ENCODE results near the gene CARD19.

Gene CARD19

DNA sequence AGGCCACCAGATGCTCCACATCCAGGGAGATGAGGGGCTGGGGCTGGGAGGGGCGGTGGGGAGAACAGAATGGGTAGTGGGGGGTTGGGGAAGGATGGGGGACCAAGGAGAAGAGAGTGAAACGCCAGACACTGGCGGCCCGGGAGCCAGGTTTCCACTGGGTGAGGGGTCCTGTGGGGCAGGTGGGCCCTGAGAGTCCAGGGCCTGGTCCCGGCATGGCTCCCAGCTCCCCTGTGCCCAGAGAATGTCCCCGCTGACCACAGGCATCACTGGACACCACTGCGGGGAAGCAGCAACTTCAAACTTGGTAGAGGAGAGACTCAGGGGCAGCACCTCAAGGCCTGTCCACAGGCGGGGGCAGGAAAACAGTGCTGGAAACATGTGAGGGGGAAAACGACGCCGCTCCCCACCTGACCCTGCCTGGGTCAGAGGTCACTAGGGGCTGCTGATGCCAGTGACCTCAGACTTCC is 24.9 kb downstream of the CARD19 start:
- DNase-seq (ENCODE audit: low read depth) = no peak

DNA sequence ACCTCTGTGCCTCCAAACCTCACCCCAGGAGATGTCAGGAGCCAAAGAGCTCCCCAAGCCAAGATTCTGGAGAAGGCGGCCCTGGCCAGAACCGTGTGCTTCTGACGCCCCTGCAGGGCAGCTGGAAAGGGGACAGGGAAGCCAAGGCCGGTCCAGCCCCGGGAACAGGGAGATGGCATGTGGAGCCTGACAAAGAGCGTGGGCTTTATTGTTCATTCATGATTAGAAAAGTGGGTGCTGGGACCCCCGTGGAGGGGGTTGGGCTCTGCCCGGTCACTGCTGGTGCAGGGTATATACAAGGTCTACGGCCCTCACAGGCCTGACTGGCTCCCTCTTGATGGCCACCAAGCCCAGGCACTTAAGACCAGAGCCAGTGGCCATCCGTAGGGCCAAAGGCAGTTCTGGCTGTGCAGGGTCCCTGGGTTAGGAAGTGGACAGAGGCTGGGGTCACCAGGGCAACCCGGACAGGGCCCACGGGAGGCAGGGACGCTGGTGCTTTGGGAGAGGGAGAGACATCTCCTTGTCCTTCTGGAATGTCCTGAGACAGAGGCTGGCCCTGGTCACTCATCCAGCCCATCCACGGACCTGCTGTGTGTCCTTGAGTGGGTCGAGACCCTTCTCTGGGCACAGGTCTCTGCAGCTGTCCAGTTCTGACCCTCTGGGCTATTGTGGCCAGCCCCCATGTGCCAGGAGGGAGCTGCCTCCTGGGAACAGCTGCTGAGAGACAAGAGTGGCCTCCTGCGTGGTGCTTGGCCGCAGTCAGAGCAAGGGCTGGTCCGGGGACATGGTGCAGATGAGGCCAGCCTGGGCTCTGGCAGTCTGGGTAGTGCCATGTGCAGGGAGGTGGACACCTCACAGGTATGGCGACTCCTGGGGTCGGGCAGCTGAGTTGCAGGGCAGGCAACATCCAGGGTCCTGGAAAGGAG is 25.6 kb downstream of the CARD19 start:
- no peak for DNase-seq (ENCODE audit: low read depth)

DNA sequence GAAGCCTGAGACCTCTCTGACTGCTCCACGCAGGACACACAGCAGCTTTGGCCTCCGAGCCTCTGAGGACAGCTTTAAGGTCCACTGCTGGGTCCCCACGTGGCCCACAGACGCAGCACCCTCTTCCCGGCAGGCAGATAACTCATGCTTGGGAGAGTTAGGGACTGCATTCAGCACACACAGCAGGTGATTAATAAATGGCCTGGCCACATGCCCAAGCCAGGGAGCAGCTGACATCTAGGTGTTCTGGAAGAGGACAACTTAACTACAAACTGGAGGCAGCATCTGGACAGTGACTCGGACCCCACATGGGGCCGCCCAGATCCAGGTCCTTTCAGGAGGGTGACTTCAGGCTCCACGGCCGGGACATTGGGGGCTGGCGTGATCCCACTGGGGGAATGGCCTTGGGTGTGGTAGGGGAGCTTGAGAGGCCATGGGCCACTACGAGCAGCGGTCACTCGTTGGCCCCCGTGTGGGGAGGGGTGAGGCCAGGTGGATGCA is 26.8 kb downstream of the CARD19 start:
- no peak for DNase-seq (ENCODE audit: low read depth)

DNA sequence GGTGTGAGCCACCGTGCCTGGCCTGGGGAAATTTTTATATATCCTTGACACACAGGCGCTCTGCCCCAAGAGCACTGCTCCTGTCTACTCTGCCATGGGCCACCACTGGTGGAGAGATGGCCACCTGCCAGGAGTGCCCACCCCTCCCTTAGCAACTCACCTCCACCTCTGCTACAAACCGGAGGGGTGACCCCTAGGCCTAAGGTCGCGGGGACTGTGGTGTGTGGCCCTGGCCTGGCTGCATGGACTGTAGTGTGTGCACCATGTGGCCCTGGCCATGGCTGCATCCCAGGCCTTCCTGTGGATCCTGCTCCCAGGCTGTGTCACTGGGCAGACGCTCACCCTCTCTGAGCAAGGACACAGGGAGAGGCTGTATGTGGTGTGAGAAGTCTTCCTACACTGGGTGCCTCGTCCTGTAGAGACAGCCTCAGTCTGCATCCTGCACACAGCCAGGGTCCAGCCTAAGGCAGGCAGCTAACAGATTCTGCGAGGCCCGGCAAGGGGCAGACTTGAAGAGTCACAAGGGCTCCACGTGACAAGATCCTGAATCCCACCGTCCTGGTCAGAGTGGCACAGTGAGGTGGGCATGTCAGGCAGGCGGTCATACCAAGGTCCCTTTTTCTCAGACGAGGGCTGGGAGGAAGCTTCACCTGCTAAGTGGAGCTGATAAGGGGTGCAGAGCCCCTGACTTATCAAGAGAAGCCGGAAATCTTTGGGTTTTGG is 27.7 kb downstream of the CARD19 start:
- no peak for DNase-seq (ENCODE audit: low read depth)

DNA sequence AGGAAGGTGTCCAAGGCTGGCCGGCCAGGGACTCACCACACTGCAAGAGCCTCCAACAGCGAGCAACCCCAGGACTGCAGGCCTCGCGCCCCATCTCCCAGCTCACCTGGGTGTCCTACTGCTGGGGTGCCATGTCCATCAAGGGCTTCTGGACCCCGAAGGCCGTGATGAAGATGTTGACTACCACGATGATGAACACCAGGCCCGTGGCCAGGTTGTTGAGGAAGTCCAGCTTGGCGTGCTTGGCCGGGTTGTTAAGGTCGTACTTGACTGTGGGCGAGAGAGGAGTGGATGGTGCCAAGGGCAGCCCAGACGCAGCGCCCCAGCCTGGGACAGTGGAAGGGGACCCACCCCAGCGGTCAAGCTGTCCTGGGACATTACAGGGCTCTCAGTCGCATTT is 28.8 kb downstream of the CARD19 start:
- no peak for DNase-seq (ENCODE audit: low read depth)

DNA sequence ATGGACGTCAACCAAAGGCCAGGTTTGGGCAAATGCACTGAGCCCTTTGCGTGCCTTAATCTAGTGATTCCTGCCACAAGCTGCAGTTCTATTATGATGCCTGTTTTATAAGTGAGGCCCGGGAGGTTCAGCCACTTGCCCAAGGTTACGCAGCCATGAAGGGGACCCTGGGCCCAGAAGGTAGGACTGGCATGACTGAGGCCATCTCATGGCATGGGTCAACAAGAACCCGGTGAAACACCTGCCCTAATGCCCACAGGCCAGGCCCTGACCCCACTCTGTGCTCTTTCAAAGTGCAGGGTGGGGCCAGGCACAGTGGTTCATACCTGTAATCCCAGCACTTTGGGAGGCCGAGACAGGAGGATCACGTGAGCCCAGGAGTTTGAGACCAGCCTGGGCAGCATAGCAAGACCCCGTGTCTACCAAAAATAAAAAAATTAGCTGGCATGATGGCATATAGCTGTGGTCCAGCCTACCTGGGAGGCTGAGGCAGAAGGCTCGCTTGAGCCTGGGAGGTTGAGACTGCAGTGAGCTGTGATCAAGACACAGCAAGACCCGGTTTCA is 29.4 kb downstream of the CARD19 start:
- DNase-seq (ENCODE audit: low read depth) = no peak

DNA sequence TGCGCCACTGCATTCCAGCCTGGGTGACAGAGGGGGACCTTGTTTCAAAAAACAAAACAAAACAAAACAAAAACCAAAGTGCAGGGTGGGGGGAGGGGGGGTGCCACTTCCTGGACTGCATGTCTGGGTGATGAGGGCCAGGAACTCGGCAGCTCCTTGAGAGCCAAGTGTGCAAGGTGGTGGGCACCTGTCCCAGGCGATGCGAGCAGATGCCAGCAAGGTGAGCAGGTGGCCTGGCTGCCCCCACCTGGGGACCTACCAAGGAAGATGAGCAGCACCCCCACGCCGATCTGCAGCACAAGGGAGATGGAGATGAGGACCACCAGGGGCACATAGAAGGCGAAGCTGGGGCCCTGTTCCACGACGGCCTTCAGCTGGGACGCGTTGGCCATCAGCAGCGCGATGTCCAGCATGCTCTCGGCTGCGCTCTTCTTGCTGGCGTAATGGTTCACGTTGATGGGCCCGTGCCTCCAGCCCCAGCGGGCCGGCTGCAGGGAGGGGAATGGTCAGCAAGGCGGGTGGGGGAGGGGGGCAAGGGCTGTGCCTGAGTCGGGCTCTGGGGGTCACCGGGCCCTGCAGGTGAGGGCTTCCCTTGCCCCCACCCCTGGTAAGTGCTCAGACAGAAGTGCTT is 30.2 kb downstream of the CARD19 start:
- DNase-seq (ENCODE audit: low read depth) = no peak

DNA sequence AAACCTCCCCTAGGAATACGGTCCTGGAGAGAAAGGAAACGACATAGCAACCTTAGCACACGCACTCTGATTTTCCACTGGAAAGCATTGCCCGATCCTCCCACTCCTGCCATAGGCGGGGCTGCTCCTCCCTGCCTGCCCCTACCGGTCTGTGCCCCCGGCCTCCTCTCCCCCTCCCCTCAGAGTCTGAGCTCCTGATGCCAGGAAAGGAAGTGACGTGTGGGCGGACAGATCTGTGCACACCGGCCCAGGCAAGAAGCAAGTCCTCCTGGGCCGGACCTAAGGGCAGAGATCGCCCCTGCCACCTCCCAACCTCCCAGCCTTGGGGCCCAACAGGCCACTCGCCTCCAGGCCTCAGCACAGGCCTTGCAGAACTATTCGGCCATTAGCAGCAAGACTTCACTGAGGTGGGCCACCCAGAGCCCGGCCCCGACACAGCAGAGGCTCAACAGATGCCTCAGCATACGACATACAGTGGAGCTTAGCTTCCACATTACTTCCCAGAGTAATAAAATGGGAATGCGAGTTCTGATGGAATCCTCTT is 30.9 kb downstream of the CARD19 start:
- no peak for DNase-seq (ENCODE audit: low read depth)

DNA sequence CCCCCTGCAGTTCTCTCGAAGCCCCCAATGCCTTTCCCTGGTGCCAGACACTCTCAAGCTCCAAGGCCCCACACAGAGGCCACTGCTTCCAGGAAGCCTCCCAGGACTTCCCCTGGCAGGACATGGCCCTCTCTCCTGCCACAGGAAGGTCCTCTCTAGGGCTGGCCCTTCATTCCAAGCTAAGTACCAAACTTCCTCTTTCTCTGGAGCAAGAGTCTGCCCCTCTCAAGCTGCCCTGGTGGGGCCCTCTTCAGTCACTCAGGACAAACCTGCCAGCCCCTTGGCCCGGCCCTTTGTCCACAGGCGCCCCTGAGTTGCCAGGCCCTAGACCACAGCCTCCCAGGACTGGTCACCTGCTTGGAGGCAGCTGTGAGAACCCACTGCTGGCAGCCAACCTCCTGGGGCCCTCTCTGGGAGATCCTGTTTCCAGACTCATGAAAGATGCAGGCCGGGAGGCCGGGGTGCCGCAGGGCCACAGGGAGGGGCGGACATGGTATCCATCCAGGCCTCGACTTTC is 31.4 kb downstream of the CARD19 start:
- no peak for DNase-seq (ENCODE audit: low read depth)

DNA sequence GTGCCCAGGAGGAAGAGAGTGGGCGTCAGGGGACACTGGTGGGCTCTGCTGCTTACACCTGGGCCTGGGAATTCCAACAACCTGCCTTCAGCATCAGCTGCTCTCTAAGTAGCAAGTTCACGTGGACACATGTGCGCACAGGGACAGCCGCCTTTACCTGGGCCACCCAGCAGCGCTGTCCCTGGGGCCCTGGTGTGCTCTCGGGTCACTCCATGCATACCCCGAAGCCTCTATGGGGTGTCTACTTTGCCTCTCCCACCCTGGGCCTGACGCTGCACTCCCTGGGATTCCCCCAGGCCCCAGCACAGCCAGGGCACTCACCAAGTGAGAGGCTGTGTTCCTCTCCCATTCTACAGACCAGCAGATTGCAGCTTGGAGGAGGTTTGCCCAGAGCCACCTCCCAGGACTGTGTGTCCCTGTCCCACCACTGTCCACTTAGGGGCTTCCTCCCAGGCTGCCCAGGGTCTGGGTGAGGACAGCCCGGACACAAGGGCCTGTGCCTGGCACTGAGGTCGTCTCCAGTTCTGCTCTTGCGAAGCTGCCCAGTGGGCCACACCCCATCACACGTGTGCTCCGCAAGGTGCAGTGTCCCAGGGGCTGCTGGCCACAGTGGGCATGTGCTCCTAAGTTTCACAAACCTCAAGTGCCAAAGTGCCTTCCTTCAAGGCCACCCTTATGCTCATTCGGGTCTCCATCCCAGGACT is 32.1 kb downstream of the CARD19 start:
- DNase-seq (ENCODE audit: low read depth) = no peak

DNA sequence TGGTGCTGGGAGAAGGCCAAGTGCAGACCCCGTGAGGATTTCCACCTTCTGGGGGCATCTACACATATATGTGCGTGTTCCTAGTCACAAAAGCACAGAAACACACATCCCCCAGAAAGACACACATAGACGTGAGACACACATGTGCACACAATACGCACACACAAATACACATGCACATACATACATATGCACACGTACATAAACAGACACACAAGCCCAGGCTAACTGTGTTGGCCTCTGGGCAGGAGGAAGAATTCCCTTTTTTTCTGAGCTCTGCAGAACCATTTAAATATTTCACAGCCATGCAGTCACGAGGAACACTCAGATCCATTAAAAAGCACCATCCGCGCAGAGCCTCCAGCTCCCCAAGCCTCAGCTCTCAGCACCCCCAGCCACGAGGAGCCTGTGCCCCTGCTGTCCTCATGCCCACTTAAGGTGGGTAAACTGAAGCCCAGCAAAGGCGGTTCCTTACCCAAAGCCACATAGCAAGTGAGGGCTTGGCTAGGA is 32.8 kb downstream of the CARD19 start:
- DNase-seq (ENCODE audit: low read depth) = no peak

DNA sequence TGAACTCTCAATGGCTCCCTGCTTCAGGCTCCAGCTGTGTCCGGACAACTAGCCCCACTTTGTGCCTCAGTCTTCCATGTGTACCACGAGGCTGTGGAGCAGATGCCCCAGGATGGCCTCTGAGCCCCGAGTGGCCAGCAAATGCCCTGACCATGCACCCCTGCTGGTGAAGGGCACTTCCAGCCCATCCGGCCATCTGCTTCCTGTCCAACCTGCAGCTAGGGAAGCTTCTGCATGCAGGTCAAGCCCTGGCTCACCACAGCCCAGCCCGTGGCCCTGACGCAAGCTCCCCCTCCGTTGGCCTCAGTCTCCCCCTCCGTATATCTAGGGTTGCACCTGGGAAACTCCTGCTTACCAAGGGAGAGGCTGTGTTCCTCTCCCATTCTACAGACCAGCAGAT is 33.3 kb downstream of the CARD19 start:
- DNase-seq (ENCODE audit: low read depth) = no peak

DNA sequence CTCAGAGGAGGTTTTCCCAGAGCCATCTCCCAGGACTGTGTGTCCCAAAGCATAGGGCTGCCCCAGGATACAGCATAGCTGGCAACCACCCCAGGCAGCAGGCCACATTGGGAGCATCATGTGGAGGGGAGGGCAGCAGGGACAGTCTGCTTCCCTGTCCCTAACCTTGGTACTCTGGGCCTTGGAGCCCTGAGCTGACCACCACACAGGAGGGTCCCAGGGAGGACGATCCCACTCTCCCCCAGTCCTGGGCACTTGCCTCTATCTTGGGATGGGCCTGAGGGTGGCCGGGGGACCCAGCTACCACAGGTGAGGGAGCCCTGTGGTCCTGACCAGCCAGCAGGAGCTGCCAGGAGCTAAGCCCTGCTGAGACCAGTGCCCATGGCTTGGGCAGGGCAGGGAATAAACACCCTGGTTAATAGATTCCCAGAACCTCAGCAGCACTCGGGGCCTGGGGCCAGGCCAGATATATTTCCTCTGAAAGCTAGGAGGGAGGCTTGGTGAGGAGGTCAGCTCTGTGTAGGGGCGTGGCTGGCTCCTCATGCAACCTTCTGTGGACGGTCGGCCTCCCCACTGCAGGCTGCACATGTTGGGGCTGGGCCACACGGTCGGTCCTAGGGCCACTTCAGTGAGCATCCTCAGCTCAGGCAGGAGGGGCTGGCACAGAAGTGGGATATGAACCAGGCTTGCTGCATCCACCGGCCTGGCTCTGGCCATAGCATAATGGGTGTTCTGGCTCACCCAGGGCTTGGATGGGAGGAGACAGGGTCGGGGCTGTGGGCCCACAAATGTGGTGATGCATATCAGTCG is 33.9 kb downstream of the CARD19 start:
- no peak for DNase-seq (ENCODE audit: low read depth)

DNA sequence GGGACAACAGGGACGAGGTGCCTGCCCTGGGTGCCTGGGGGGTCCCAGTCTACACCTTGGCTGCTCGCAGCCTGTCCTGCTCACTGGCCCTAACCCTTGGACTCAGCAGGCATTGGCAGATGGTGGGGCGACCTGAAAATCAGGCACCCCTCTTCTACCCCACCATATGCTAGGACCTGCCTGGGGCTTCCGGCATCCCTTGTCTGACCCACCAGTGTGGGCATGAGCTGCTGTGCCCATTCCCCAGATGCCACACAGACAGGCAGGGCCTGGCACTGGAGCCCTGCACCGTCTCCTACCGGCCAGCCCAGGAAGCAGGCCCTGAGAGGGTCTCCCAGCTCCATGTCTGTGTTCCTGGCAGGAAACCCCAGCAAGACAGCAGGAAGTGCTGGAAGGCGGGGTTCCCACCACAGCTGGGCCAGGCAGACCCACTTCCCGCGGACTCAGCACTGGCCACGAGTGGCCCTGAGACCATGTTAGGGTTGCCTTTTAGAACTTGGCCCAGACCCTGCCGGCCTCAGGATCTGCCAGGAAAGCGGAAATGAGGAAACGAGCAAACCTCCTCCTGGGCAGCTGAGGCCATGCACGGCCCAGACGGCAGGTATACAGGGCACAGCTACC is 35.0 kb downstream of the CARD19 start:
- DNase-seq (ENCODE audit: low read depth) = no peak

DNA sequence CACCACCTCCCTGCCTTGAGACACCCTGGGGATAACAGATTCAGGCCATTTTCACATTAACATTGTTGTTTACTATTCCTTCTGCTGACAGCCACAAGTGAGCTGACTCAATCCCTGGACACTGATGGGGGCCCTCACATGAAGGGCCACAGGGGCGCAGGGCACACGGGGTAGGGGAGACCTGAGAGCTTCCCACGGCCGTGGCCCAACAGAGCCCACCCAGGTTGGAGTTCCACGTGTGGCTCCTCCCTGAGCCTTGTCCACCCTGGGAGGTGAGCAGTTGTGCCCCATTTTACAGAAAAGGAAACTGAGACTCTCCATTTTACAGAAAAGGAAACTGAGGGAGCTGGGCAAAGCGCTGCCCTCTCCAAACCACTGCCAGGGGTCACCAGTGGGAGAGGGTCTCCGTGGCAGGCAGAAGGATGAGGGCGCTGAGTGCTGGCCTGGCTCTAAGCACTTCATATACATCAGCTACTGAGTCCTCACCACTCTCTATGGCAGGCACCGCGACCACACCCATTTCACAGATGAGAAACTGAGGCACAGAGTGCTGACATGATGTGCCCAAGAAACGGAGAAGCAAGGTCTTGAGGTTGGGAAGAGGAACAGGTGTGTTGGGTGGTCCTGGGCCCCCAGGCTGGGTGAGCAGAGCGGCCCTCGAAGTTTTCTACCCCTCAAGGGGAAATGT is 35.7 kb downstream of the CARD19 start:
- no peak for DNase-seq (ENCODE audit: low read depth)

DNA sequence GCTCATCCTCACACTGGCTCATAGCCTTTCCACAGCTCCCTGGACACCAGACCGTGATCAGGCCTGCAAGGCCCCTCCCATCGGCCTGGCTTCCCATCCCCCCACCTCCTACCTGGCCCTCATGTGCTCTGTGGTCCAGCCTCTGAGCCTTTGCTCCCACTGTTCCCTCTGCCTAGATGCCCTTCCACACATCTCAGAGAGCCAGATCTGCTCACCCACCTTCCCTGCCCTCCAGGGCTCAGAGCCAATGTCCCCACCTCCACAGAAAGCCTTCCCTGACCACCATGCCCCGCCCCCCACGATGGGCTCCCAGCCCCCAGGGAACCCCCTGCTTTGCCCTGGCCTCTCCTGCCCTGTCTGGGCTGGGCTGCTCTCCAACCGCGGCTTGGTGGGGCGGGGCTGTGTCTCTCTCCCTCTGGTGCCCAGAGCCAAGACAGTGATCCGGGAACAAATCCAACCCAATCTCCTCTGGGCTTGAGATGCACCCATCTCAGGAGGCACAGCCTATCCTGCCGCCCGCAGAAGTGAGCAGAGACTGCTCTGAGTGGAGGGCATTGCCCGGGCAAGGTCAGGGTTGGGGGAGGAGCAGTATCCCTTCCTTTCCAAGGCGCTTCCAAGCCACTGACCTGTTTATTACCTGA is 36.4 kb downstream of the CARD19 start:
- no peak for DNase-seq (ENCODE audit: low read depth)

DNA sequence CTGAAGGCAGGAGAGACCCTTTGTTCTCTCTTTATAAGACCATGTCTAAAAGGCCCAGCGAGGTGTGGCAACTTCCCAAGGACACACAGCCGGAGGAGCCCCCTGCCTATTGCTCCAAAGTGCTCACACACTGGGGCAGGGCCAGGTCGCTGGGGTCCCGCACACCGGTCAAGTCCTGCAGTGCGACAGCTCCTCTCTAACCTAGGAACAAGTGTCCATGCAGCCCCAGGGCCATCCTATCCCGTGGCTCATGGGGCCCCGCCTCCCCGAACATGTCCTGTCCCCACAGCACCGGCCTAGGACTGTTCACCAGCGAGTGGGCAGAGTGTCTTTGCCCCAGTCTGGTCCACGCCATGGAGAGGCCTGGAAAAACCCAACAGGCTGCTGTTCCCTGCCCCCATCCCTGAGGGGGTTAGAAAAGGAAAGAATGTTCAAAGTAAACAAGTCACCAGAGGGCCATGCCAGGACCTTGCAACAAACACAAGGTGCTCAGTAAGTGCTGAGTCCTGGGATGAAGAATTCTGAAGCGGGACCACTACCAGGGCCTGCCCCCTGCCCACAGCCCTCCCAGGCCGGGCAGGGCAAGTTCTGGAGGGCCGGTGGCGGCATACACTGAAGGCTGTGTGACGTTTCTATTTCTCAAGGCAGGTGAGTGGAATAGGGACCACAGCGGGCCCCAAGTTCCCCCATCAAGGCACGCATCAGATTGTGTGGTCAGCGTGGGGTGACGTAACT is 37.1 kb downstream of the CARD19 start:
- no peak for DNase-seq (ENCODE audit: low read depth)

DNA sequence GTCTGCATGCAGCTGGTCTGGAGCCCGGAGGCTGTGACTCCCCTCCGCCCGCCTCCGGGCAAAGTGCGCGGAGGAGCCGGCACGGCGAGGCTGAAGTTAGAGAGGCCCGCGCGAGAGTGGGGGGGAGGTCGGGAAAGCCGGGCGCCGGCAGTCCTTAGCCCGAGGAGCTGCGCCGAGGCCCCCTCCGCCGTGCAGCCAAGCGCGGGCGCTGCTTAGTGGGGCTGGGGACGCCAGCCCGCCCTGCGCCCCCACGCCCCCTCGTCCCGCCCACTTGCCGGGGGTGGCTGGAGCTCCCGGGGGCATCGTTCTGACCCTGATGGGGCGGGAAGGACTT is 37.6 kb downstream of the CARD19 start:
- peak; percentile 30 for DNase-seq (ENCODE audit: low read depth)
